Effector memory CD4-positive, alpha-beta T cell (primary cell): ENCODE data around the gene PSMG3.

Experiments used
- DNase-seq, 3 donors: peaks; one replicate each; pipeline ENCODE4 v3.0.0-alpha.2; 2020
- H3K27ac ChIP-seq: 2 replicates; pipeline ENCODE4 v1.7.0; 2013; ENCODE audit warnings: mild to moderate bottlenecking, low read length, moderate library complexity; ENCODE audit not compliant: insufficient read depth, poor library complexity, severe bottlenecking
- H3K27me3 ChIP-seq: replicated peaks from 2 replicates; pipeline ENCODE4 v1.7.0; 2013; ENCODE audit warnings: mild to moderate bottlenecking, low read length; ENCODE audit not compliant: insufficient read depth, control insufficient read depth, poor library complexity, severe bottlenecking
- H3K36me3 ChIP-seq: 2 replicates; pipeline ENCODE4 v1.7.0; 2013; ENCODE audit warnings: mild to moderate bottlenecking, low read length, moderate library complexity; ENCODE audit not compliant: control insufficient read depth, insufficient read depth
- H3K4me1 ChIP-seq: 2 replicates; pipeline ENCODE4 v1.7.0; 2013; ENCODE audit warnings: low read length, mild to moderate bottlenecking; ENCODE audit not compliant: control insufficient read depth, insufficient read depth, poor library complexity, severe bottlenecking
- H3K4me3 ChIP-seq: 2 replicates; pipeline ENCODE4 v1.7.0; 2013; ENCODE audit warnings: low read length, low read depth, mild to moderate bottlenecking; ENCODE audit not compliant: insufficient read depth, poor library complexity, severe bottlenecking
- H3K9me3 ChIP-seq: 2 replicates; pipeline ENCODE4 v1.7.0; 2013; ENCODE audit warnings: mild to moderate bottlenecking, low read length, moderate library complexity; ENCODE audit not compliant: control insufficient read depth

Gene PSMG3

DNA sequence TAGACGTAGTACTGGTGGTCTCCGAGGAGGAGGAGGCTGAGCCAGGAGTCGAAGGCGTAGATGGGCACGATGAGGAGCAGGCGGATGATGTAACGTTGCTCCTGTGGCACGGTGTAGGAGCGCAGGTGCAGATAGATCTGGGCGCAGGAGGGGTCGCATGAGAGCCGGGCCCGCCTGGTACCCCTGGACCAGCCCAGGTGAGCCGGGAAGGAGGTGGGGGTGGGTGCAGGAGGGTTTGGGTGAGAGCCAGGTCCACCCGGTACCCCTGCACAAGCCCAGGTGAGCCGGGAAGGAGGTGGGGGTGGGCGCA, 19.0 kb downstream of the PSMG3 start:
- no peak overlapping the region for H3K27ac ChIP-seq
- H3K4me3 ChIP-seq = no peak overlapping the region

DNA sequence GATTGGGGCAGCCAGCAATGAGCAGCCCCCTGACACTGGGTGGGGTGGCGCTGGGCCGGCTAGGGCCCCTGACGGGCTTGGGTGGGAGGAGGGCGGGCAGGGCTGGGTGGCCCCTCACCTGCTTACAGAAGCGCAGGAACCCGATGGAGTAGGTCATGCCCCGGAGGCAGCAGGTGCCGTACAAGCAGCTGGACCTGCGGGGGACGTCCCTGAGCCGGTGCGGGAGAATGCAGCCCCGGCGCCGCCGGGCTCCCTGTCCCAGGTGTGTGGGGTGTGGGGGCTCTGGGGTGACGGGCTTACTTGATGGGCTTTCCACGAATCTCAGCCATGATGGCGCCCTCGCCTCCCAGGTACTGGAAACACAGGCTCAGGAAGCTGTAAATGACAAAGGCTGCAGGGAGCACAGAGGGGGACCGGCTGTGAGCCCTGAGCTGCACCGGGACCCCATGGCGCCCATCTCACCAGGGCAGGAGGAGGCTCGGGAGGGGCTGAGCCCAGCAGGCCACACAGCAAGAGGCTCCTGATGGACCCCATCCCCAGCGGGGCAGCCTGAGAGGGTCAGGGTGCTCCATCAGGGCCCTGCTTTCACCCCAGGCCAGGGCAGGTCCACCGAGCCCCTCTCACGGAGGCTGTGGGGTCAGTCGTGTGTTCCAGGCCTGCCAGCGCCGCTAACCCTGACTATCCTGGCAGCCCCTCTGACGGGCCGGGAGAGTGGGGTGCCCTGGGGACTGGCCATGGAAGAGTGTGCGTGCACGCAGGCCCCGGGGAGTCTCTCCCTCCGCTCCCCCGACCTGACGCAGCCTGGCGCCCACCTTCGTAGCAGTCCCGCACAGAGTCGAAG, 19.6 kb downstream of the PSMG3 start:
- Histone ChIP-seq H3K4me3 (no peak overlapping the region), H3K27ac (no peak overlapping the region), H3K4me1 (no peaks in the 10 kb centered on the region), H3K9me3 (no peaks in the 10 kb centered on the region), H3K27me3 (no peaks in the 10 kb centered on the region), H3K36me3 (no peaks in the 10 kb centered on the region)
- DNase-seq = no peak

More for the DNA sequence above, 19.0 kb downstream of the PSMG3 start:
- DNase-seq = no peak
- Histone ChIP-seq H3K9me3 (no peaks in the 10 kb centered on the region), H3K27me3 (no peaks in the 10 kb centered on the region), H3K36me3 (no peaks in the 10 kb centered on the region), H3K4me1 (no peaks in the 10 kb centered on the region)

- Histone ChIP-seq H3K27ac (no peak overlapping the region), H3K27me3 (no peaks in the 10 kb centered on the region), H3K4me1 (no peaks in the 10 kb centered on the region), H3K36me3 (no peaks in the 10 kb centered on the region), H3K4me3 (no peak overlapping the region), H3K9me3 (no peaks in the 10 kb centered on the region)
- no peak for DNase-seq
Observed at GRCh38 chr7:1549357-1550004, 20.4 kb downstream of the PSMG3 start.

DNA sequence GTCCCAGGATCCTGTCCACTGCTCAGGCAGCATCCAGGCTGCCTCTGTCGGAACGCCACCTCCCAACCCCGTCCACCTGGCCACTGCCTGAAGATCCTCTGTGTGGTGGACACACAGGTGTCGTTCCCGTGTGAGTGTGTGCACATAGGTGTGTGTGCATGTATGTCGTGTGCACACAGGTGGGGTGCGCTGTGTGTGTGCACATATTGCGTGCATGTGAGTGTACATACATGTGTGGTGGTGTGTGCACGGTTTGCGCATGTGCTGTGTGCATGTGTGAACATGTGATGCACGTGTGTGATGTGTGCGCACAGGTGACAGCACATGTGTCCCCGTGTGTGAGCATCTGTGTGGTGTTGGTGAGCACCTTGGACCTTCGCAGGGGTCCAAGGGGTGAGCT, 20.9 kb downstream of the PSMG3 start:
- Histone ChIP-seq H3K4me1 (no peaks in the 10 kb centered on the region), H3K27ac (no peak overlapping the region), H3K4me3 (no peak overlapping the region), H3K36me3 (no peaks in the 10 kb centered on the region), H3K9me3 (no peaks in the 10 kb centered on the region), H3K27me3 (no peaks in the 10 kb centered on the region)
- DNase-seq = no peak

- no peaks in the 10 kb centered on the region for H3K9me3 ChIP-seq
- H3K4me3 ChIP-seq = no peak overlapping the region
- no peaks in the 10 kb centered on the region for H3K27me3 ChIP-seq
- no peak overlapping the region for H3K27ac ChIP-seq
- no peak for DNase-seq
- no peaks in the 10 kb centered on the region for H3K4me1 ChIP-seq
- H3K36me3 ChIP-seq = no peaks in the 10 kb centered on the region
Observed at GRCh38 chr7:1548438-1548831, 21.4 kb downstream of the PSMG3 start.

DNA sequence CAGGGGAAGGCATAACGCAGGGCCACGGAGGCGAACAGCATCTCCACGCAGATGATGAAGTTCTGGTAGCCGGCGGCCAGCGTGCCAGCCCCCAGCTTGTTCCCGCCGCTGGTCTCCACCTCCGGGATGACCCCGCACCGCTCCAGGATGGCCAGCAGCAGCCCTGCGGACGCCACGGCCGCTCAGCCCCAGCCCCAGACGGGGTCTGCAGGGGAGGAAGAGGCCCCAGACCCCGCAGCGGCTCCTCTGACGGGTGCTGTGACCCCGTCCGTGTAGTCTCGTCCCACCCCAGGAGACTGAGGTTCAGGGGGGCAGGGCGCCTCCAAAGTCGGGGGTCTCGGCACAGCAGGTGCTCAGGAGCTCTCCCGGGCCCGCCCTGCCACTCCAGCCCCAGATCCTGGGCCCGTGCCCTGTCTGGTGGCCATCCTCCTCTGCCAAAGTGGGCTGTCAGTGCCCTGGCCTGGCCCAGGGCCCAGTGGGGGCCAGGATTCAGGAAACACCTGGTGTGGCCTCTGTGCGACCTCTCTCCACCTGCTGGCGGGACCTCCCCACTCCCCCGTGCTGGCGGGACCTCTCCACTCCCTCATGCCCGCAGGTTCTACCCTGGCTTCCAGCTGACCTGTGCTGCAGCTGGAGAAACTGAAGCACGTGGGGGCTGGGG, 21.9 kb downstream of the PSMG3 start:
- H3K4me1 ChIP-seq = no peaks in the 10 kb centered on the region
- DNase-seq = no peak
- no peak overlapping the region for H3K4me3 ChIP-seq
- no peaks in the 10 kb centered on the region for H3K27me3 ChIP-seq
- no peaks in the 10 kb centered on the region for H3K9me3 ChIP-seq
- H3K36me3 ChIP-seq = no peaks in the 10 kb centered on the region
- no peak overlapping the region for H3K27ac ChIP-seq

- no peaks in the 10 kb centered on the region for H3K9me3 ChIP-seq
- H3K4me1 ChIP-seq = no peaks in the 10 kb centered on the region
- H3K4me3 ChIP-seq = no peak overlapping the region
- no peaks in the 10 kb centered on the region for H3K36me3 ChIP-seq
- H3K27me3 ChIP-seq = no peaks in the 10 kb centered on the region
- no peak overlapping the region for H3K27ac ChIP-seq
- DNase-seq = no peak
Observed at GRCh38 chr7:1546909-1547776, 22.7 kb downstream of the PSMG3 start.

DNA sequence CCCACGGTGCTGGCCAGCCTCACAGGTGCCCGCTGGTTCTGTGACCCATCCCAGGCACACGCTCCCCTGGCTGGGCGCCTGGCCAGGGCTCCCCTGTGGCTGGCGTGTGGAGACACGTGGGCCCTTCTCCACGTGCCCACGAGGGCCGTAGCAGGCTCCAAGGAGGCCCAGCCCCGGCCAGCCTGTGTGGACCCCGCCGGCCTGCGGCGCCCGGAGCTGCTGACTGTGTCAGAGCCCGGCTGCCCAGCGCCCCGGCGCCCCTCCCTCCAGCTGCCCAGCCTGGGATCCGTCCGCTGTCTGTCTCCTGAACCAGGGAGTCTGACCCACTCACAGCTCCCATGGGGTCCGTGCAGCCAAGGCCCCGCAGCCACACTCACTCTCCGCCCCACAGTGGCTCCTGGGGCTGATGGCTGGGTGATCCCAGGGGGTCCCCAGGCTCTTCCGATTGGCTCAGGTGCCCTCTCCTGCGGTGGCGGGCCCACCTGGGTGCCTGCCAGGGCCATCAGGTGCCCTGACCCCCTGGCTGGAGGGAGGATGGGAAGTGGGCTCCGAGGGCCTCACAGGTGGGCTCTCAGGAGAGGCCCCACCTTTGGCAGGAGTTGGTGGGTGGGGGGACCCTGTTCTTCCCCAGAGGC, 23.4 kb downstream of the PSMG3 start:
- H3K4me1 ChIP-seq = no peaks in the 10 kb centered on the region
- H3K27me3 ChIP-seq = no peaks in the 10 kb centered on the region
- no peak overlapping the region for H3K4me3 ChIP-seq
- DNase-seq = no peak
- no peak overlapping the region for H3K27ac ChIP-seq
- H3K36me3 ChIP-seq = peaks cover 4% of the 10 kb centered on the region
- H3K9me3 ChIP-seq = no peaks in the 10 kb centered on the region

GRCh38 chr7:1545417-1546246, 24.2 kb downstream of the PSMG3 start:
- H3K36me3 ChIP-seq = peaks cover 11% of the 10 kb centered on the region
- H3K4me1 ChIP-seq = no peaks in the 10 kb centered on the region
- no peaks in the 10 kb centered on the region for H3K9me3 ChIP-seq
- no peak overlapping the region for H3K4me3 ChIP-seq
- H3K27me3 ChIP-seq = no peaks in the 10 kb centered on the region
- H3K27ac ChIP-seq = no peak overlapping the region
- DNase-seq = no peak
